D721Med (cell line): ENCODE data around the gene RBM19.

ENCODE experiments used
- DNase-seq: peaks from one replicate; pipeline ENCODE4 v3.0.0; 2011; ENCODE audit warnings: low spot score; ENCODE audit not compliant: insufficient read length
- FAIRE-seq: peaks from 2 replicates; lab custom pipeline; 2011; peaks lifted over from hg19 to GRCh38; lab: Jason Lieb, UNC
- TF ChIP-seq, protein P1 (sequence below): IDR thresholded peaks from 2 replicates; pipeline ENCODE4 v1.5.1; 2012; ENCODE audit warnings: mild to moderate bottlenecking, control low read depth; ENCODE audit not compliant: insufficient read depth; ENCODE audit errors: missing control alignments

RBM19 gene

DNA sequence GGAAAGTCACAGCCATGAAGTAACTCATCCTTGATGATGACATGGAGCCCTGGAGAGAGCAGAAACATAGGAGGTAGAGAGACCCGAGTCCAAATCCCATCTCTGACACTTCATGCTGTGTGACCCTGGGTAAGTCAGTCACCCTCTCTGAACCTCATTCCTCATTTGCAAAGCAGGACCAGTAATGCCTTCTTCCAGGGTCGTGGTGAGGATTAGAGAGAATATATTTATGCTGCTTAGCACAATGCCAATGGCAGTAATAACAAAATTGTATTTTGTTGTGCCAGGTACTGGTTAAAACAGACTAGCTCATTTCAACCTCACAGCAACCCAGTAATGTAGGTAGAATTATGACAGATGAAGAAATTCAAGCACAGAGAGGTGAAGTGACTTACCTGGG, 13.9 kb upstream of the RBM19 start:
- FAIRE-seq: no peak
- TF ChIP-seq, protein P1, sequence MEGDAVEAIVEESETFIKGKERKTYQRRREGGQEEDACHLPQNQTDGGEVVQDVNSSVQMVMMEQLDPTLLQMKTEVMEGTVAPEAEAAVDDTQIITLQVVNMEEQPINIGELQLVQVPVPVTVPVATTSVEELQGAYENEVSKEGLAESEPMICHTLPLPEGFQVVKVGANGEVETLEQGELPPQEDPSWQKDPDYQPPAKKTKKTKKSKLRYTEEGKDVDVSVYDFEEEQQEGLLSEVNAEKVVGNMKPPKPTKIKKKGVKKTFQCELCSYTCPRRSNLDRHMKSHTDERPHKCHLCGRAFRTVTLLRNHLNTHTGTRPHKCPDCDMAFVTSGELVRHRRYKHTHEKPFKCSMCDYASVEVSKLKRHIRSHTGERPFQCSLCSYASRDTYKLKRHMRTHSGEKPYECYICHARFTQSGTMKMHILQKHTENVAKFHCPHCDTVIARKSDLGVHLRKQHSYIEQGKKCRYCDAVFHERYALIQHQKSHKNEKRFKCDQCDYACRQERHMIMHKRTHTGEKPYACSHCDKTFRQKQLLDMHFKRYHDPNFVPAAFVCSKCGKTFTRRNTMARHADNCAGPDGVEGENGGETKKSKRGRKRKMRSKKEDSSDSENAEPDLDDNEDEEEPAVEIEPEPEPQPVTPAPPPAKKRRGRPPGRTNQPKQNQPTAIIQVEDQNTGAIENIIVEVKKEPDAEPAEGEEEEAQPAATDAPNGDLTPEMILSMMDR: no peak
- no peak for DNase-seq

DNA sequence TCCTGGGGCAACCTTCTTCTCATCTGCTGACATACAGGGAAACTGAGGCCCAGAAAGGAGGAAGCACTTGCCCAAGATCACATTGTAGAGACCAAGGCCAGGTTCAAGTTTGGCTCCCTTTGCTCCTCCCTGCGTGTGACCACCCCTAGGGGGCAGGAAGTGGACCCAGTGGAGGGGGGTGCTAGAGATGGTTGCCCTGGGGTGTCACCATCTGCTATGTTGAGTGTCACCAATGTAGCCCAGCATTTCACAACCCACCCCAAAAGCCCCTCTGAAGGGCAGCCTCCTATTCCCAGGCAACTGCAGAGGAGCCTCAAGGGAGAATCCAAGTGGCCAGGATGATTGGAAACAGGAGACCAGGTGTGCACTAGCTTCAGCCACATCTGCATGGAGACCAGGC, 12.0 kb upstream of the RBM19 start:
- DNase-seq (no peak), FAIRE-seq (no peak)
- TF ChIP-seq, protein P1: no peak

DNA sequence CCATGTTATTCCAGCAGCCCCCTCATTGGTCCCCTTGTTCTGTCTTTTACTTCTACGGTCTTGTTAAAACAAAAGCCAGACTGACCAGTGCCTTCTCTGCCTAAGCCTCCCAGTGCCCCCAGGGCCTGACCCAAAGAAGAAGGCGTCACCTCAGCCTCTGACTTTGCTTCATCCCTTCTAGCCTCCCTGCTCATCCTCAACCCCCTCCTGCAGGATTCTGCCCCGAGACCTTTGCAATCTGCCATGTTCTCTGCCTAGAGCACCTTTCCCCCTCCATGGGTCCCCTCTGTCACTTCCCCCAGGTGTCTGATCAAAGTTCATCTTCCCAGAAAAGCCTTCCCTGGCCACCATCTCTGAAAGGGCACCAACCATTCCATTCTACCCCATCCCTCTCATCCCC, 7.9 kb upstream of the RBM19 start:
- TF ChIP-seq, protein P1: no peak
- FAIRE-seq: no peak
- no peak for DNase-seq

DNA sequence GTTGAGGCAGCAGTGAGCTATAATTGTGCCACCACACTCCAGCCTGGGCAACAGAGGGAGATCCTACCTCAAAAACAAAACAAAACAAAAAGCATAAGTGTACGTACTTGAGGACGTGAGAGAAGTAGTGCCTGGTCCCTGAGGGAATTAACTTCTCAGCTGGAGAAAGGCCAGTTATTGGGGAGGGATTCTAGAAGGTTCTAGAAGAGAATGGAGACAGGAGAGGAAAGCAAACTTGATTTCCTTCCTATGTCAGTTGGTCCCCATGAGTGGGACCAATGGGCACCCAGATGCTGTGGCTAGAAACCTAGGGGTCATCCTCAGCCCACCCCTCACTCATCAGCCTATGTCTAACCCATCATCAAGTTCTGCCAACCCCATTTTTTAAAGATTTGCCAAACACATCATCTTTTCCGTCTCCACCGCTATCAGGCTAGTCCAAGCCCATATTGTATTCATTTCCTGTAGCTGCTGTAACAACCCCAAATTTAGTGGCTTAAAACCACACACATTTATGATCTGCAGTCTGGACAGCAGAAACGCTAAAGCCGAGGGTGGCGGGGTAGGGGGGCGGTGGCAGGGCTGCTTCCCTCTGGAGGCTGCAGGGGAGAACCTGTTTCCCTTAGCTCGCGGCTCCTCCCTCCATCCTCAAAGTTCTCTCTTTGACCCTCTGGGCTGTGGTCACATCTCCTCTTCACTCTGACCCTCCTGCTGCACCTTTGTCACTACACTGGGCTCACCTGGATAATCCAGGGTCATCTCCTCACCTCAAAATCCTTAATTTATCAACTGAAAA, 7.2 kb upstream of the RBM19 start:
- DNase-seq (no peak), FAIRE-seq (no peak)
- TF ChIP-seq, protein P1: no peak

DNA sequence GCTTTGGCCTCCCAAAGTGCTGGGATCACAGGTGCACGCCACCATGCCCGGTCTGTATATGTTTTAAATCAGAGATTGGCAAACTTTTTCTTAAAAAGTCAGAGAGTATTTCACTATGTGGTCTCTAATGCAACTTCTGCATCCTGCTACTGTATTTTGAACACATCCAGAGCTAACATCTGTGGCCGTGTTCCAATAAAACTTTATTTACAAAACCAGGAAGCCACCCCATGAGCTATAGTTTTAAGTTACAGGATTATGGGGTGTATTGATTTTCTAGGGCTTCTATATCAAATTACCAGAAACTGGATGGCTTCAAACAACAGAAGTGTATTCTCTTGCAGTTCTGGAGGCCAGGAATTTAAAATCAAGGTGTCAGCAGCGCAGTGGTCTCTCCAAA, 5.3 kb upstream of the RBM19 start:
- TF ChIP-seq, protein P1: no peak
- FAIRE-seq (no peak), DNase-seq (no peak)

DNA sequence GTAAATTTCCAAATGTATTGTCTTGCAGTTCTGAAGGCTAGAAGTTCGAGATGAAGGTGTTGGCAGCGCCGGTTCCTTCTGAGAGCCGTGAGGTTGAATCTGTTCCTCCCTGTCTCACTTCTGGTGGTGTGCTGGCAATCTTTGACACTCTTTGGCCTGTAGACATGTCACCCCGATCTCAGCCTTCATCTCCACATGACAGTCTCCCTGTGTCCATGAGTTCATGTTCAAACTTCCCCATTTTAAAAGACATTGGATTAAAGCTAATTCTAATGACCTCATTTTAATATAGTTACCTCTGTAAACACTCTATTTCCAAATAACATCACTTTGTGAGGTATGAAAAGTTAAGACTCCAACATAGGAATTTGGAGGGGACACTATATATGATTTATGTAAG, 4.1 kb upstream of the RBM19 start:
- TF ChIP-seq, protein P1: no peak
- no peak for FAIRE-seq
- DNase-seq: no peak

DNA sequence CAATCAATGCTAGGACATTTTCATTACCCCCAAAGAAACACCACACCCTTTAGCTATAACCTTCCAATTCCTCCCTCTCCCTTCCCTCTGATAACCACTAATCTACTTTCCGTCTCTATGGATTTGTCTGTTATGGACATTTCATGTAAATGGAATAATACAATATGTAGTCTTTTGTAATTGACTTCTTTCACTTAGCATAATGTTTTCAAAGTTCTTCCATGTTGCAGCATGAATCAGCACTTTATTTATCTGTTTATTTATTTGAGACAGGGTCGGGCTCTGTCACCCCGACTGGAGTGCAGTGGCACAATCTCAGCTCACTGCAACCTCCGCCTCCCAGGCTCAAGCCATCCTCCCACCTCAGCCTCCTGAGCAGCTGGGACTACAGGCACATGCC, 1.2 kb upstream of the RBM19 start:
- TF ChIP-seq, protein P1: no peak
- DNase-seq: no peak
- FAIRE-seq: no peak
